GM12874 (cell line): ENCODE results near the gene DDOST.

Experiments
- TF ChIP-seq, protein P1 (sequence below): IDR thresholded peaks from 2 replicates; pipeline ENCODE4 v1.5.1; 2011; ENCODE audit warnings: low read depth, mild to moderate bottlenecking, control low read depth, low read length, moderate library complexity; ENCODE audit not compliant: insufficient read depth

The DDOST gene

GRCh38 chr1:20698195-20698910 lies 37.2 kb upstream of the DDOST start:
- TF ChIP-seq, protein P1, sequence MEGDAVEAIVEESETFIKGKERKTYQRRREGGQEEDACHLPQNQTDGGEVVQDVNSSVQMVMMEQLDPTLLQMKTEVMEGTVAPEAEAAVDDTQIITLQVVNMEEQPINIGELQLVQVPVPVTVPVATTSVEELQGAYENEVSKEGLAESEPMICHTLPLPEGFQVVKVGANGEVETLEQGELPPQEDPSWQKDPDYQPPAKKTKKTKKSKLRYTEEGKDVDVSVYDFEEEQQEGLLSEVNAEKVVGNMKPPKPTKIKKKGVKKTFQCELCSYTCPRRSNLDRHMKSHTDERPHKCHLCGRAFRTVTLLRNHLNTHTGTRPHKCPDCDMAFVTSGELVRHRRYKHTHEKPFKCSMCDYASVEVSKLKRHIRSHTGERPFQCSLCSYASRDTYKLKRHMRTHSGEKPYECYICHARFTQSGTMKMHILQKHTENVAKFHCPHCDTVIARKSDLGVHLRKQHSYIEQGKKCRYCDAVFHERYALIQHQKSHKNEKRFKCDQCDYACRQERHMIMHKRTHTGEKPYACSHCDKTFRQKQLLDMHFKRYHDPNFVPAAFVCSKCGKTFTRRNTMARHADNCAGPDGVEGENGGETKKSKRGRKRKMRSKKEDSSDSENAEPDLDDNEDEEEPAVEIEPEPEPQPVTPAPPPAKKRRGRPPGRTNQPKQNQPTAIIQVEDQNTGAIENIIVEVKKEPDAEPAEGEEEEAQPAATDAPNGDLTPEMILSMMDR, result no peak

DNA sequence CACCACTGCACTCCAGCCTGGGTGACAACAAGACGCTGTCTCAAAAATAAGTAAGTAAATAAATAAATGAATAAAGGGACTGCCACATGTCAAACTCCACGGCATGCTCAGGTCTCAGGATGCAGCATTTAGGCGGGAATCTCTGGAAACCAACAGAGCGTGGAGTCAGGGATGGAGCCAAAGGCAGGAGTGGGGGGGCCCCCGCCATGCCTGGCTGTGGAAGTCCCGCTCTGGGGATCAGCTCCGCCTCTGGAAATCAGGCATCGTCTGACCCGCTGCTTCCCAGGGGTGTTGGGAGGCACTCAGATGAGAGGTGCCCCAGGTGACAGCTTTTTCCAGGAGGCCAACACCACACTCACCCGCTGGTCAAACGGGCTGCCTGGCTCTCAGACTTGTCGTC lies 36.4 kb upstream of the DDOST start:
- TF ChIP-seq, protein P1, result no peak

DNA sequence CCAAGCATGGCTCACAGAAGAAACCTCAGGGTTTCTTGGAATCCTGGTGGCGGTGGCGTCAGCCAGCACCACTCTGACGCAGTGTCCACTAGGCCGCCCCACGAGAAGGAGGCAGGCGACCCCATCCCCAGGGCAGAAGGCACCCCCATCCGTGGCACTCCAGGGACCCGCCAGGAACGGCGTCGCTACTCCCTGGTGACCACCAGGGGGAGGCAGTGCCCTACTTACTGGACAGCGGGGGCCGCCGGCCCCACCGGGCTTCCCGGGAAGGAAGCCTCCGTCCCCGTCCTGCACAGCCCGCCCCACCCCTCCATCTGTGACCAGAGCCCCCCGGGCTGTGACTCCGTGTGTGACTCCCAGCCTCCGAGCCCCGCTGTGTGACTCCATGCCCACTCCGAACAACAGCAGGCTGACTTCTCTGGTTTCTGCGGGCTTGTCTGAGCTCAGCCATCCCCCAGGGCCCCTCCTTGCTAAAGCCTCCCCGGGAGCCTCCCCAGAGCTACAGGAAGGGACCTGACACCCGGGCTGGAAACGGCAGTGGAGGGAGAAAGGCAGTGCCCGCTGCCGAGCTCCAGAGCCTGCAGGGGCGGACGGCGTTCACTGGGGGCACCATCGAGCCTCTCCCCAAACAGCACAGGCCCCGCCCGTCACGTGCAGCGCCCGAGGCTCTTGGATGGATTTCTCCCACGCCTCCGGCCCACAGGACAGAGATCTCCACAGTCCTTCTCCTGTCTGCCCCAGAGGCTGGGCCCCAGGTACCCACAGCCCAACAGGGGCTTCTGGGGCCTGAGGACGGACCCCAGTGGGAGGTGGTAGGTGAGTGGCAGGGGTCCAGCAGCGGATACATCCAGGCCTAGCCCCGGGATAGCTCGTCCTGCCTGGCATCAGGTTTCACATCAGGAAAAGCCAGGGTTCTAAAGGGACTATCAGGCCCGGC lies 35.5 kb upstream of the DDOST start:
- TF ChIP-seq, protein P1, result peak; percentile 95

GRCh38 chr1:20695515-20695914 lies 34.3 kb upstream of the DDOST start:
- TF ChIP-seq, protein P1, result no peak

DNA sequence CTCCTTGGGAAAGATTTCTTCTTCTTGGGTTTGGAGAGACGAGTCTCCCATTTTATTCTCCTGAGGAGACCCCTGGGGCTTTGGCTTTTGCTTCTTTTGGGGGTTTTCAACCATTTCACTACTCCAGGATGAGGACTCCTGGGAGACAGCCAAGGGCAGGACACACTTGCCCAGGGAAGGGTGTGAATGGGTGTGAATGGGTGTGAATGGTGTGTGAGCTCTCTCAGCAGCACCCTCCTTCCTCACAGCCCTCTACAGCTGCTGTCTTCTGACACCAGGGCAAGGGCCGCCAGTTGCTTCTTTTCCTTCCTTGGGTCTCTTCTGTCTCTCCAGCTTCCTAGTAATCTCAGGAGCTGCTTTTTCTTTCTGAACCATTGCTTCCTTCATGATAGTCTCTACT lies 32.5 kb upstream of the DDOST start:
- TF ChIP-seq, protein P1, result no peak

GRCh38 chr1:20691872-20692271 lies 30.7 kb upstream of the DDOST start:
- TF ChIP-seq, protein P1, result no peak

GRCh38 chr1:20689645-20690056 lies 28.5 kb upstream of the DDOST start:
- TF ChIP-seq, protein P1, result no peak
